AG04449 (cell line): ENCODE measurements around the gene RSPH9.
A peak's percentile ranks its signal among the peaks of the same experiment; 100 is the strongest.

ENCODE experiments used
- CTCF ChIA-PET: fragments of 350-600 bp; formaldehyde crosslinking; extraction: SDS; loops from one replicate; lab custom pipeline; 2021; ENCODE audit warnings: antibody characterized with exemption; lab: Yijun Ruan, JAX
- POLR2A ChIA-PET: fragments of 400-600, 350-600 bp; formaldehyde crosslinking; extraction: SDS; loops from one replicate; lab custom pipeline; 2020; ENCODE audit warnings: antibody characterized with exemption, inconsistent platforms; lab: Yijun Ruan, JAX
- DNase-seq: peaks from one replicate; pipeline ENCODE4 v3.0.0-alpha.2; 2010; ENCODE audit warnings: low read depth, low spot score
- H3K4me3 ChIP-seq: 2 replicates; pipeline ENCODE4 v1.5.1; 2011; ENCODE audit warnings: low read depth, mild to moderate bottlenecking, control low read depth, low read length
- TF ChIP-seq, protein P1 (sequence below): IDR thresholded peaks from one replicate; pipeline ENCODE4 v1.5.1; 2011; ENCODE audit warnings: mild to moderate bottlenecking, moderate library complexity, low read length, control low read depth, inconsistent platforms; ENCODE audit not compliant: insufficient read depth; ENCODE audit errors: missing control alignments

The RSPH9 gene

GRCh38 chr6:43668151-43669028, 23.6 kb downstream of the RSPH9 start:
- CTCF ChIA-PET, result interaction anchor here (0.8 to 15.5 kb wide), 33 partner anchors 11 to 525 kb away, joined by 3 to 324 read pairs (median 5); partner anchors contain the start of genes MRPS18A and RSPH9
- POLR2A ChIA-PET, result interaction anchor here (1.0 to 1.4 kb wide), 2 partner anchors 19 to 102 kb away, joined by 3 to 6 read pairs; partner anchors contain the start of genes MRPS18A and VEGFA
- TF ChIP-seq, protein P1, sequence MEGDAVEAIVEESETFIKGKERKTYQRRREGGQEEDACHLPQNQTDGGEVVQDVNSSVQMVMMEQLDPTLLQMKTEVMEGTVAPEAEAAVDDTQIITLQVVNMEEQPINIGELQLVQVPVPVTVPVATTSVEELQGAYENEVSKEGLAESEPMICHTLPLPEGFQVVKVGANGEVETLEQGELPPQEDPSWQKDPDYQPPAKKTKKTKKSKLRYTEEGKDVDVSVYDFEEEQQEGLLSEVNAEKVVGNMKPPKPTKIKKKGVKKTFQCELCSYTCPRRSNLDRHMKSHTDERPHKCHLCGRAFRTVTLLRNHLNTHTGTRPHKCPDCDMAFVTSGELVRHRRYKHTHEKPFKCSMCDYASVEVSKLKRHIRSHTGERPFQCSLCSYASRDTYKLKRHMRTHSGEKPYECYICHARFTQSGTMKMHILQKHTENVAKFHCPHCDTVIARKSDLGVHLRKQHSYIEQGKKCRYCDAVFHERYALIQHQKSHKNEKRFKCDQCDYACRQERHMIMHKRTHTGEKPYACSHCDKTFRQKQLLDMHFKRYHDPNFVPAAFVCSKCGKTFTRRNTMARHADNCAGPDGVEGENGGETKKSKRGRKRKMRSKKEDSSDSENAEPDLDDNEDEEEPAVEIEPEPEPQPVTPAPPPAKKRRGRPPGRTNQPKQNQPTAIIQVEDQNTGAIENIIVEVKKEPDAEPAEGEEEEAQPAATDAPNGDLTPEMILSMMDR, result peak; percentile 77
- H3K4me3 ChIP-seq, result no peak overlapping the region
- DNase-seq, result no peak

DNA sequence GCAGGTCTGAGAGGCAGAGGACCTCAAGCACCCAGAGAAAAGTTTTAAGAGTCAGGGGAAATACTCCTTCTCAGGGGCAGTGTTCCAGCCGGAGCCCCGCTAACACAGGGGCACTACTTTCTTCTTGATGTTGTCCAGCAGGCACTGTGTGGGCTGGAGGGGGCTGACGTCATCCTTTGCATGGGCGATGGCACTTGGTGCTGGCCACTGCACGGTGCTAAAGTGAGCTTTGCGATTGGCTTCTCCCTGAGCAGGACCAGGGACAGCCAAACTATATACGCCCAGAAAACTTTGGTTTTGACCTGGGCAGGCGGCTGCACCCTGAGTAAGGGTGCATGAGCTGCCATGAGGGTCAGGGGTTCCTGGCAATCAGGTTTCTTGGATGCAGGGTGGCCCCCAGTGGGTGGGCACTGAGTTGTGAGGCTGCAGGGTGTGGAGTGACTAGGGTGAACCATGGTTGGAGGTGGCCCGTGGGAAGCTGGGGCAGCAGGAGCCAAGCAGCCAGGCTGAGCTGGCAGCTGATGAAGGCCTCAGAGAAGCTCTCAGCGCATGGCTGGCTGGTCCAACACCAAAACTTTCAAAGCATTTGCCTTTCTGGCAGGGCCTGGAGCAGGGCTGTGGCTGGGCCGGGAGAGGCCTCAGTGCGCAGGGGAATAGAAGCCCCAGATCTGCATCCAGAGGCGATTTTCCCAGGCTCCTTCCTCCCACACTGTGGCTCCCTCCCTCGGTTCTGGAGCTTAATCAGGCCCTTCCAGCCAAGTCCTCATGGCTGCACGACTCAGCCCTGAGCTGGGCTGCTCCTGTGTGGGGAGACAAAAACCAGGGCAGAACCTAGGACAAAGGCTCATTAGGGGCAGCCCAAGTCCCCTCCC, 24.4 kb downstream of the RSPH9 start:
- ChIA-PET POLR2A (interaction anchor here (0.5 to 1.4 kb wide), 3 partner anchors 19 to 101 kb away, joined by 3 to 6 read pairs (median 3); partner anchors contain the start of genes MRPS18A and VEGFA), CTCF (interaction anchor here (0.8 to 15.5 kb wide), 13 partner anchors 10 to 411 kb away, joined by 3 to 324 read pairs (median 35); partner anchors contain the start of genes MRPS18A, RSPH9 and VEGFA)
- no peak for DNase-seq
- TF ChIP-seq, protein P1, result no peak
- no peak overlapping the region for H3K4me3 ChIP-seq

DNA sequence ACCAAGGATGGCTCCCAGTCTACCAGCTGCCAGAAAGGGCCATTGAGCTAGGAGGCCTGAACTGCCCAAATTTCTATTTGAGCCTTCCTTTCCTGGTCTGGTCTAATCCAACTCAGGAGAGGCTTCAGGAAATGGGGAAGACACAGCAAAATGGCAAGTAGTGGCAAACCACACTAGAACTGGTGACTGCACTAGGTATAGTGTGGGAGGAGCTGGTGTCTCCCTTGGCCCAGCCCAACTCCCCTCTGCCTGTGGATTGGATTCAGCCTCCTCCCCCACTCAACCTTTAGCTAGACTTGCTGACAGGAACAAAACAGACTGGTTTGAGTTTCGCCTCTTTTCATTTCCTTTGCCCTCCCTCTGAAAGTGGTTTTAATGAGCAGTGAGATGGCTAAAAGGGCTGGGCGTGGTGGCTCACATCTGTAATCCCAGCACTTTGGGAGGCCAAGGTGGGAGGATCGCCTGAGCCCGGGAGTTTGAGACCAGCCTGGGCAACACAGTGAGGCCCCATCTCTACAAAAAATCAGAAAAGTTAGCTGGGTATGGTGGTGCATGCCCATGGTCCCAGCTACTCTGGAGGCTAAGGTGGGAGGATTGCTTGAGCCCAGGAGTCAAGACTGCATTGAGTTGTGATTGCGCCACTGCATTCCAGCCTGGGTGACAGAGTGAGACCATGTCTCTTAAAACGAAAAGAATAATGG, 25.2 kb downstream of the RSPH9 start:
- no peak overlapping the region for H3K4me3 ChIP-seq
- ChIA-PET CTCF (interaction anchor here (0.8 to 15.5 kb wide), 10 partner anchors 9 to 410 kb away, joined by 3 to 324 read pairs (median 8); partner anchors contain the start of genes MRPS18A, RSPH9 and VEGFA), POLR2A (interaction anchor here (1.4 kb wide), 1 partner anchor 100 kb away, joined by 6 read pairs; the partner anchor contains the start of gene VEGFA)
- TF ChIP-seq, protein P1, result no peak
- no peak for DNase-seq

GRCh38 chr6:43670623-43670986, 25.8 kb downstream of the RSPH9 start:
- TF ChIP-seq, protein P1, result no peak
- H3K4me3 ChIP-seq, result no peak overlapping the region
- no peak for DNase-seq
- CTCF ChIA-PET, result interaction anchor here (1.0 to 15.5 kb wide), 8 partner anchors 9 to 410 kb away, joined by 4 to 324 read pairs (median 10); partner anchors contain the start of genes MRPS18A and RSPH9
- POLR2A ChIA-PET, result no interaction called here

- H3K4me3 ChIP-seq, result no peak overlapping the region
- TF ChIP-seq, protein P1, result no peak
- ChIA-PET CTCF (interaction anchor here (0.9 to 15.5 kb wide), 9 partner anchors 8 to 409 kb away, joined by 3 to 324 read pairs (median 5); partner anchors contain the start of gene MRPS18A), POLR2A (interaction anchor here (0.6 kb wide), 1 partner anchor 55 kb away, joined by 3 read pairs; no protein-coding TSS in a partner anchor)
- no peak for DNase-seq
Measured at GRCh38 chr6:43671011-43671800, 26.4 kb downstream of the RSPH9 start.
